ENCODE results near the gene KCNAB1.

DNA sequence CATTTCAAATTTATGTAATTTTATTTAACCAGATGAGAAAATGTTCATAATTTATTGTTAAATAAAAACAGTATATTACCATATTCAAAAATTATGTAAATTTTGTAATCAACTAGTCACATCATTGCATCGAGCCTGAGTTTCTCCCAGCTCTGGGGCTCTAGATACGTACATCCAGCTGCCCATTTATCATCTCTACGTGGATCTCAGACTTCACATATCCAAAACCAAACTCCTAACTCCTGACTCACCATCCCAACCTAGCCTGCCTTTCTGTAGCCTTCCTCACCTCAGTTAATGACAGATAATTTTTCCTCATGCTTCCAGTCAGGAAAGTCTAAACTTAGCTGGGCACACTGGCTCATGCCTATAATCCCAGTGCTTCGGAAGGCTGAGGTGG lies 239.7 kb downstream of the KCNAB1 start:
- TF ChIP-seq, protein P1, sequence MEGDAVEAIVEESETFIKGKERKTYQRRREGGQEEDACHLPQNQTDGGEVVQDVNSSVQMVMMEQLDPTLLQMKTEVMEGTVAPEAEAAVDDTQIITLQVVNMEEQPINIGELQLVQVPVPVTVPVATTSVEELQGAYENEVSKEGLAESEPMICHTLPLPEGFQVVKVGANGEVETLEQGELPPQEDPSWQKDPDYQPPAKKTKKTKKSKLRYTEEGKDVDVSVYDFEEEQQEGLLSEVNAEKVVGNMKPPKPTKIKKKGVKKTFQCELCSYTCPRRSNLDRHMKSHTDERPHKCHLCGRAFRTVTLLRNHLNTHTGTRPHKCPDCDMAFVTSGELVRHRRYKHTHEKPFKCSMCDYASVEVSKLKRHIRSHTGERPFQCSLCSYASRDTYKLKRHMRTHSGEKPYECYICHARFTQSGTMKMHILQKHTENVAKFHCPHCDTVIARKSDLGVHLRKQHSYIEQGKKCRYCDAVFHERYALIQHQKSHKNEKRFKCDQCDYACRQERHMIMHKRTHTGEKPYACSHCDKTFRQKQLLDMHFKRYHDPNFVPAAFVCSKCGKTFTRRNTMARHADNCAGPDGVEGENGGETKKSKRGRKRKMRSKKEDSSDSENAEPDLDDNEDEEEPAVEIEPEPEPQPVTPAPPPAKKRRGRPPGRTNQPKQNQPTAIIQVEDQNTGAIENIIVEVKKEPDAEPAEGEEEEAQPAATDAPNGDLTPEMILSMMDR (conservative IDR thresholded peaks at IDR 0.05; ENCODE audit: low read length), result no peak
- TF ChIP-seq EZH2phosphoT487 (IDR thresholded peaks at IDR 0.05; ENCODE audit: borderline replicate concordance), result no peak

All from Loucy (cell line).